ENCODE results near the gene GPR132.

GPR132 gene

GRCh38 chr14:105073720-105074600 is 8.7 kb upstream of the GPR132 start:
- DNase-seq = no peak

- DNase-seq = no peak
Measured at GRCh38 chr14:105072892-105073719, 7.9 kb upstream of the GPR132 start.

- no peak for DNase-seq
Measured at GRCh38 chr14:105072381-105072861, 7.2 kb upstream of the GPR132 start.

GRCh38 chr14:105071942-105072341 is 6.7 kb upstream of the GPR132 start:
- no peak for DNase-seq

- no peak for DNase-seq
Measured at GRCh38 chr14:105071326-105071725, 6.1 kb upstream of the GPR132 start.

- peak; percentile 40 to 64 for DNase-seq
Measured at GRCh38 chr14:105070760-105071137, 5.5 kb upstream of the GPR132 start.

GRCh38 chr14:105069871-105070759 is 4.9 kb upstream of the GPR132 start:
- DNase-seq = peak; percentile 86 to 92

- DNase-seq = no peak
Measured at GRCh38 chr14:105069522-105069870, 4.3 kb upstream of the GPR132 start.

GRCh38 chr14:105068818-105069217 is 3.6 kb upstream of the GPR132 start:
- DNase-seq = peak in 1 of 2 donors; percentile 39

- DNase-seq = no peak
Measured at GRCh38 chr14:105067969-105068301, 2.7 kb upstream of the GPR132 start.

GRCh38 chr14:105067140-105067968 is 2.1 kb upstream of the GPR132 start:
- DNase-seq = peak in 1 of 2 donors; percentile 62

GRCh38 chr14:105066240-105067071 is 1.2 kb upstream of the GPR132 start:
- DNase-seq = no peak

GRCh38 chr14:105064721-105065143 is 498 bp downstream of the GPR132 start:
- peak; percentile 21 to 37 for DNase-seq

GRCh38 chr14:105064001-105064400 is 1.2 kb downstream of the GPR132 start:
- DNase-seq = no peak

GRCh38 chr14:105063506-105063905 is 1.7 kb downstream of the GPR132 start:
- DNase-seq = peak; percentile 48 to 61

GRCh38 chr14:105063056-105063455 is 2.2 kb downstream of the GPR132 start:
- DNase-seq = peak in 1 of 2 donors; percentile 33

- DNase-seq = no peak
Measured at GRCh38 chr14:105062048-105062433, 3.2 kb downstream of the GPR132 start.

- peak; percentile 17 to 35 for DNase-seq
Measured at GRCh38 chr14:105061428-105062047, 3.7 kb downstream of the GPR132 start.

GRCh38 chr14:105060751-105061427 is 4.3 kb downstream of the GPR132 start:
- DNase-seq = peak; percentile 55 to 63
